ENCODE data around the gene WFIKKN2. TPM values are rescaled to one million over a fixed set of nuclear protein-coding genes. Genes with fewer than 3 reads are reported as not detected.

Gene WFIKKN2
- total and polyA plus RNA-seq, 2 of the 8 experiments (the other 6 are each of a cell fraction or from before 2014, with no cell fraction given): 0.07 to 0.30 TPM

DNA sequence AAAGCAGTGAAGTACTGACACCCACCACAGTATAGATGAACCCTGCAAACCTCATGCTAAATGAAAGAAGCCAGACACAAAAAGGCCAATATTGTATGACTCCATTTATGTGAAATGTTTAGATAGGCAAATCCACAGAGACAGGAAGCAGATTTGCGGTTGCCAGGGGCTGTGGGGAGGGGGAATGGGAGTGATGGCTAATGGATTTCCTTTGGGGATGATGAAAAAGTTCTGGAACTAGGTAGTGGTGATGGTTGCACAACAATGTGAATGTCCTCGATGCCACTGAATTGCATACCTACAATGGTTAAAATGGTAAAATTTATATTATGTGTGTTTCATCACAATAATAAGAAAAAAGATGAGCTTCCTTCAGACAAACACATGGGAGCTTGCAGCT, 28.4 kb upstream of the WFIKKN2 start (continued):
- TF ChIP-seq, protein P1, sequence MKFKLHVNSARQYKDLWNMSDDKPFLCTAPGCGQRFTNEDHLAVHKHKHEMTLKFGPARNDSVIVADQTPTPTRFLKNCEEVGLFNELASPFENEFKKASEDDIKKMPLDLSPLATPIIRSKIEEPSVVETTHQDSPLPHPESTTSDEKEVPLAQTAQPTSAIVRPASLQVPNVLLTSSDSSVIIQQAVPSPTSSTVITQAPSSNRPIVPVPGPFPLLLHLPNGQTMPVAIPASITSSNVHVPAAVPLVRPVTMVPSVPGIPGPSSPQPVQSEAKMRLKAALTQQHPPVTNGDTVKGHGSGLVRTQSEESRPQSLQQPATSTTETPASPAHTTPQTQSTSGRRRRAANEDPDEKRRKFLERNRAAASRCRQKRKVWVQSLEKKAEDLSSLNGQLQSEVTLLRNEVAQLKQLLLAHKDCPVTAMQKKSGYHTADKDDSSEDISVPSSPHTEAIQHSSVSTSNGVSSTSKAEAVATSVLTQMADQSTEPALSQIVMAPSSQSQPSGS (IDR thresholded peaks at IDR 0.05; ENCODE audit: low read length): no peak

Data from H1 (cell line).